ENCODE data around the gene PHF5A. TPM values are rescaled to one million over a fixed set of nuclear protein-coding genes. Genes with fewer than 3 reads are reported as not detected.
A peak's percentile ranks its signal among the peaks of the same experiment; 100 is the strongest.

Gene PHF5A
- total and polyA plus RNA-seq, 4 donors, result 15.8 to 31.7 (median 23.2) TPM

DNA sequence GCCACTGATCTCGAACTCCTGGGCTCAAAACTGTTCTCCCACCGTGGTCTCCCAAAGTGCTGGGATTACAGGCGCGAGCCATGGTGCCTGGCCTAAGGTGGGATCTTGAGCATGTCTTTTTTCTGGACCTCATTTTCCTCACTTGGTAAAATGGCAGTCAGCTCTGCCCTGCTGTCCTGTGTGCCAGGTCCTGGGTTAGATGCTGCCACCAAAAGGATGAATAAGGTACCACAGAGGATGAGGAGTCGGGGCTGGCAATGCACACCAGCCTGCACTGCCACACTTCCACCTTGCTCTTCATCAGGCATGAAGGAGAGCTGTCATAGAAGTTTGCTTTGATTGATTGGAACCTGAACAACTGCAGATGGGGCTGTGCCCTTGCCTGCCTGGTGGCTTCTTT lies 32.7 kb upstream of the PHF5A start:
- Histone ChIP-seq H3K27me3 (ENCODE audit: control insufficient read depth in 4 of 4, insufficient read depth in 4 of 4, low read length in 3 of 4) (no peaks in the 10 kb centered on the region), H3K36me3 (ENCODE audit: control insufficient read depth in 4 of 4, insufficient read depth in 3 of 4, low read depth in 1 of 4, low read length in 3 of 4) (peaks cover 1 to 27% (median 21%) of the 10 kb centered on the region in 4 donors), H3K4me1 (ENCODE audit: control insufficient read depth in 4 of 4, insufficient read depth in 4 of 4, low read length in 3 of 4) (peaks cover 0 to 10% (median 0%) of the 10 kb centered on the region in 4 donors), H3K9ac (ENCODE audit: low read depth in 1 of 2, low read length in 2 of 2) (no peak overlapping the region), H3K27ac (ENCODE audit: low read depth in 1 of 2, low read length in 2 of 2) (no peak overlapping the region), H3K4me3 (ENCODE audit: low read depth in 1 of 3, low read length in 3 of 3) (no peak overlapping the region), H3K9me3 (ENCODE audit: control insufficient read depth in 4 of 4, low read length in 3 of 4) (no peaks in the 10 kb centered on the region)
- DNase-seq (ENCODE audit: low spot score), result no peak
- 92% methylated on average over 5 of the region's 5 CpGs for WGBS
- no peak for TF ChIP-seq SP1 (IDR thresholded peaks at IDR 0.05)
- TF ChIP-seq TAF1 (conservative IDR thresholded peaks at IDR 0.05), result no peak
- TF ChIP-seq, protein P1, sequence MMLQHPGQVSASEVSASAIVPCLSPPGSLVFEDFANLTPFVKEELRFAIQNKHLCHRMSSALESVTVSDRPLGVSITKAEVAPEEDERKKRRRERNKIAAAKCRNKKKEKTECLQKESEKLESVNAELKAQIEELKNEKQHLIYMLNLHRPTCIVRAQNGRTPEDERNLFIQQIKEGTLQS (IDR thresholded peaks at IDR 0.05), result no peak
- TF ChIP-seq HNF4A (conservative IDR thresholded peaks at IDR 0.05), result no peak
- TF ChIP-seq, protein P2, sequence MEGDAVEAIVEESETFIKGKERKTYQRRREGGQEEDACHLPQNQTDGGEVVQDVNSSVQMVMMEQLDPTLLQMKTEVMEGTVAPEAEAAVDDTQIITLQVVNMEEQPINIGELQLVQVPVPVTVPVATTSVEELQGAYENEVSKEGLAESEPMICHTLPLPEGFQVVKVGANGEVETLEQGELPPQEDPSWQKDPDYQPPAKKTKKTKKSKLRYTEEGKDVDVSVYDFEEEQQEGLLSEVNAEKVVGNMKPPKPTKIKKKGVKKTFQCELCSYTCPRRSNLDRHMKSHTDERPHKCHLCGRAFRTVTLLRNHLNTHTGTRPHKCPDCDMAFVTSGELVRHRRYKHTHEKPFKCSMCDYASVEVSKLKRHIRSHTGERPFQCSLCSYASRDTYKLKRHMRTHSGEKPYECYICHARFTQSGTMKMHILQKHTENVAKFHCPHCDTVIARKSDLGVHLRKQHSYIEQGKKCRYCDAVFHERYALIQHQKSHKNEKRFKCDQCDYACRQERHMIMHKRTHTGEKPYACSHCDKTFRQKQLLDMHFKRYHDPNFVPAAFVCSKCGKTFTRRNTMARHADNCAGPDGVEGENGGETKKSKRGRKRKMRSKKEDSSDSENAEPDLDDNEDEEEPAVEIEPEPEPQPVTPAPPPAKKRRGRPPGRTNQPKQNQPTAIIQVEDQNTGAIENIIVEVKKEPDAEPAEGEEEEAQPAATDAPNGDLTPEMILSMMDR (IDR thresholded peaks at IDR 0.05; ENCODE audit: low read depth, low read length, missing input control), result peak; percentile 41
- TF ChIP-seq RAD21 (IDR thresholded peaks at IDR 0.05), result peak; percentile 62 to 79
- TF ChIP-seq, protein P3, sequence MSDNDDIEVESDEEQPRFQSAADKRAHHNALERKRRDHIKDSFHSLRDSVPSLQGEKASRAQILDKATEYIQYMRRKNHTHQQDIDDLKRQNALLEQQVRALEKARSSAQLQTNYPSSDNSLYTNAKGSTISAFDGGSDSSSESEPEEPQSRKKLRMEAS (IDR thresholded peaks at IDR 0.05), result no peak

DNA sequence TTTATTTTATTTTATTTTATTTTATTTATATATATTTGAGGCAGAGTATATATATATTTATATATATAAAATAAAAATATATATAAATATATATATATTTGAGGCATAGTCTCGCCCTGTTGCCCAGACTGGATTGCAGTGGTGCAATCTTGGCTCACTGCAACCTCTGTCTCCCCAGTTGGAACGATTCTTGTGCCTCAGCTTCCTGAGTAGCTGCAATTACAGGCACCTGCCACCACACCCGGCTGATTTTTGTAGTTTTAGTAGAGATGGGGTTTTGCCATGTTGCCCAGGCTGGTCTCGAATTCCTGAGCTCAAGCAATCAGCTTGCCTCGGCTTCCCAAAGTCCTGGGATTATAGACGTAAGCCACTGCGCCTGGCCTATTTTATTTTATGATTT lies 31.8 kb upstream of the PHF5A start:
- Histone ChIP-seq H3K9ac (ENCODE audit: low read depth in 1 of 2, low read length in 2 of 2) (no peak overlapping the region), H3K36me3 (ENCODE audit: control insufficient read depth in 4 of 4, insufficient read depth in 3 of 4, low read depth in 1 of 4, low read length in 3 of 4) (peaks cover 1 to 27% (median 21%) of the 10 kb centered on the region in 4 donors), H3K27ac (ENCODE audit: low read depth in 1 of 2, low read length in 2 of 2) (no peak overlapping the region), H3K9me3 (ENCODE audit: control insufficient read depth in 4 of 4, low read length in 3 of 4) (no peaks in the 10 kb centered on the region), H3K4me3 (ENCODE audit: low read depth in 1 of 3, low read length in 3 of 3) (no peak overlapping the region), H3K4me1 (ENCODE audit: control insufficient read depth in 4 of 4, insufficient read depth in 4 of 4, low read length in 3 of 4) (peaks cover 0 to 10% (median 1%) of the 10 kb centered on the region in 4 donors), H3K27me3 (ENCODE audit: control insufficient read depth in 4 of 4, insufficient read depth in 4 of 4, low read length in 3 of 4) (no peaks in the 10 kb centered on the region)
- WGBS, result 82% methylated on average over 7 of the region's 7 CpGs
- no peak for TF ChIP-seq HNF4A (conservative IDR thresholded peaks at IDR 0.05)
- TF ChIP-seq, protein P2 (IDR thresholded peaks at IDR 0.05; ENCODE audit: low read depth, low read length, missing input control), result no peak
- TF ChIP-seq, protein P1 (IDR thresholded peaks at IDR 0.05), result no peak
- TF ChIP-seq RAD21 (IDR thresholded peaks at IDR 0.05), result no peak
- TF ChIP-seq, protein P4, sequence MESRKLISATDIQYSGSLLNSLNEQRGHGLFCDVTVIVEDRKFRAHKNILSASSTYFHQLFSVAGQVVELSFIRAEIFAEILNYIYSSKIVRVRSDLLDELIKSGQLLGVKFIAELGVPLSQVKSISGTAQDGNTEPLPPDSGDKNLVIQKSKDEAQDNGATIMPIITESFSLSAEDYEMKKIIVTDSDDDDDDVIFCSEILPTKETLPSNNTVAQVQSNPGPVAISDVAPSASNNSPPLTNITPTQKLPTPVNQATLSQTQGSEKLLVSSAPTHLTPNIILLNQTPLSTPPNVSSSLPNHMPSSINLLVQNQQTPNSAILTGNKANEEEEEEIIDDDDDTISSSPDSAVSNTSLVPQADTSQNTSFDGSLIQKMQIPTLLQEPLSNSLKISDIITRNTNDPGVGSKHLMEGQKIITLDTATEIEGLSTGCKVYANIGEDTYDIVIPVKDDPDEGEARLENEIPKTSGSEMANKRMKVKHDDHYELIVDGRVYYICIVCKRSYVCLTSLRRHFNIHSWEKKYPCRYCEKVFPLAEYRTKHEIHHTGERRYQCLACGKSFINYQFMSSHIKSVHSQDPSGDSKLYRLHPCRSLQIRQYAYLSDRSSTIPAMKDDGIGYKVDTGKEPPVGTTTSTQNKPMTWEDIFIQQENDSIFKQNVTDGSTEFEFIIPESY (IDR thresholded peaks at IDR 0.05), result no peak
- TF ChIP-seq FOXA2 (IDR thresholded peaks at IDR 0.05), result no peak
- no peak for DNase-seq (ENCODE audit: low spot score)

Data from liver (tissue), 9 donors.